Measurements from ENCODE around the gene PROSER2.
"Not testable (repeated sequence)": the region's sequence is repeated elsewhere in the genome, so short reads cannot be mapped to it uniquely, and the experiment has no call there.

PROSER2 gene

DNA sequence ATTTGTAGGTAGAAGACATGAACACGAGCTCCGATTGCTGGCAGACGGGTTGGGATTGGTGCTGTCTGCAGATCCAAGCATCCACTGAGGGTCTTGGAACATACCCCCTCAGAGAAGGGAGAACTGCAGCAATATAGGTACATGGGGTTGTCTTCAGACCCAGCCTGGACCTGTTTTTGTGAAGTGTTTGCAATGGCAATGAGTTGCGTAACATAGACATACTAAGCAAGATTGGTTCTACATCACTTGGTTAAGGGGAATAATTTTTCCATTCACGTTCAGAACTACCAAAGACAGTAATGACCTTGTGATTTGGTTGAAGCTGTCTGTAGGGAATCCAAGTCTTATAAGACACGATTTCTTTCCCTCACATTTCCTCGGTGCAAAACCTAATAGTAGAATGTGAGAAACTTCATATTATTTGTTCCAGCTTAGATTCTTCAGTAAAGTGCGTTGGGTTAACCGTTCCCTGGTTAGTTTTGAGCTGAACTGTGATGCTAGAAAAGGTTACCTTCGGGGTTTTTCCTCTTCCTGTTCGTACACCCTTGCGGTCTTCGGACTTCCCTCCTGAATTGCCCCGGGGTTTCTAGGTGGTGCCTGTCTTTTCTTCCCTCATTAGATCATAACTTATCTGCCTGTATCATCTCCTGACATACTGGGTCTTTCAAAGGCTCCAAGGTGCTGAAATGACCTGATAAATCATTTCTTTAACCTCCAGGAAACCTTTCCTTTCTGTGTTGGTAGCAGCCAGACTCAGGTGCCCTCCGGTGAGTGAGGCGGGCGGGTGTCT is 14.4 kb downstream of the PROSER2 start:
- DNase-seq: no peak

DNA sequence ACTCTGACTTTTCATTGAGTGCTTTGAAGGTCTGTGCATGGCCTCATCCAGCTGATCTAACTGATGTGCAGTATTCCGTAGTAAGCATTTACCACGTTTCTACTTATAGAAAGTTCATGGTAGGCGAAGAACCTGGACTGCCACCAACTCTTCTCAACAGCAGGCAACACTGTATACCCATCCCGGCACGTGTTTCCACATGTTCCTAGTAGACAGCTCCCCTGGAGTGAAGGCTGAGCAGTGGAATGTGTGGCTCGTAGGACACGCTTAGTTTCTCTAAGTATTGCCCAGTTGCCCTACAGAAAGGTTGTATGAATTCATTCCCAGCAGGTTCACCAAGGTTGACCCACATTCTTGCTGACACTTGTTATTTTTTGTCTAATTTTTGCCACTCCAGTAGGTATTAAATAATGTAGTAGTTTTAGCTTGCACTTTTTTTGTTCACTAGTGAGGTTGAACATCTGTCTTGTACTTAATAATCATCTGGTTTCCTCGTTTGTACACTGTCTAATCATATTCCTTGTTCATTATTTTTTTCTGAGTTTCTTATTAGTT is 15.2 kb downstream of the PROSER2 start:
- no peak for DNase-seq

DNA sequence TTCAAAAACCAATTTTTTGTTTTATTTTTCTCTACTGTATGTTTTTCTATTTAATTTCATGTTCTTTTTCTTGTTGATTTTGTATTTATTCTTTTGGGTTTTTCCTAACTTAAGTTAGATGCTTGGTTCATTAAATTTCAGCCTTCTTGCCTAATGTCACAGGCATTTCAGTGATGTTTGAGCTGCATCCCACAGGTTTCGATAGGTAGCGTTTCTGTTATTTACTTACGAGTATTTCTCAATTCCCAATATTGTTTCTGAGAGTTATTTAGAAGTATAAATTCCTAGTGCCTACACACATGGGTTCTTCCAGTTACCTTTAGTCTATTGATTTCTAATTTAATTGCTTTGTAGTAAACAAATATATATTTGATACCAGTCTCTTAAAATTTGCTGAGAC is 18.2 kb downstream of the PROSER2 start:
- DNase-seq: no peak

DNA sequence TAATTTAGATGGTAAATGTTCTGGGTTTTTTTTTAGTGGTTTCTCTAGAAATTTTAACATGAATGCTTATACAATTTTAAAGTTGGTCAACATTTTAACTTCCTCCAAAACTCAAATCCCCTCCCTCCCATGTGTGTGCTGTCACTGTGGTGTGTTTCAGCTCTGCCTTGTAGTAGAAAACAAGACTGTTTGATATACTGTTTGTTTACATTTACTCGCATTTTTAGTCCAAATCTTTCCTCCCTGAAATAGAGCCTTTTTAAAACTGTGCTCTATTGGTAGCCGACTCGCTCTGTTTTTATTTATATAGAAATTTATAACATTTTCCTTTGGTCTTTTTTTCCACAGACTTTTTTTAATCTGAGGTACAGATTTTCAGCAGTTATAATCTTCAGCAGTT is 19.3 kb downstream of the PROSER2 start:
- DNase-seq: no peak

DNA sequence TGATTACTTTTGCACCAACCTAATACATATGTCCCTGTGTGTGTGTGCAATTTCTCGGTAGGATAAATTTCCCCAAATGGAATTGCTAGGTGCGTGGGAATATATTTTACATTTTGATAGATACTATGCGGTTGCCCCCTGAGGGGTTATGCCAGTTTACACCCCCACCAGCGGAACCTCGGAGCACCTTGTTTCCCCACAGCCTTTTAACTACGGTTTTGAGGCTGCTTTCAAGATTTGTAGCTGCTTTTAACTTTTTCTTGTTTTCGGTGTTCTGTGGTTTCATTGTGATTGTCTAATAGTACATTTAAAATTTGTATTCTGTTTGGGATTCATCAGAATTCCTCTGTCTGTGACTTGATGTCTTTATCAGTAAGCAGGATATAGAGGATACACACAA is 22.0 kb downstream of the PROSER2 start:
- no peak for DNase-seq

GRCh38 chr10:11846542-11846941 is 23.4 kb downstream of the PROSER2 start:
- no peak for DNase-seq

GRCh38 chr10:11849277-11849676 is 26.1 kb downstream of the PROSER2 start:
- DNase-seq: no peak

DNA sequence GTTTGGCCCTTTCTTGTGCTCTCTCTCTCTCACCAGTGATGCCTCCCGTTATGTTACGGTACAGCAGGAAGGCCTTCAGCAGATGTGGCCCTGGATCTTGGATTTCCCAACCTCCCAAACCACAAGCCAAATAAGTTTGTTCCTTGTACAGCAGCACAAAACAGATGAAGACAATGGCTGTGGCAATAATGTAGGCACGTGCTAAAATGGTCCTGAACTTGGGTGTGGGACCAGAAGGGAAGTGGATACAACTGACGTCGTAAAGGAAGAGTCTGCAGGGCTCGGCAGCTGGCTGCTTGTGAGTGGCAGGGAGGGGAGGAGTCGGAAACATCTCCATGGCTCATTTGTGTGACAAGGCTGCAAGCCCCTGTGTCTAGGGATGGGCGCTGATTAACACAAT is 26.8 kb downstream of the PROSER2 start:
- DNase-seq: no peak

- DNase-seq: no peak
Observed at GRCh38 chr10:11851910-11852309, 28.8 kb downstream of the PROSER2 start.

DNA sequence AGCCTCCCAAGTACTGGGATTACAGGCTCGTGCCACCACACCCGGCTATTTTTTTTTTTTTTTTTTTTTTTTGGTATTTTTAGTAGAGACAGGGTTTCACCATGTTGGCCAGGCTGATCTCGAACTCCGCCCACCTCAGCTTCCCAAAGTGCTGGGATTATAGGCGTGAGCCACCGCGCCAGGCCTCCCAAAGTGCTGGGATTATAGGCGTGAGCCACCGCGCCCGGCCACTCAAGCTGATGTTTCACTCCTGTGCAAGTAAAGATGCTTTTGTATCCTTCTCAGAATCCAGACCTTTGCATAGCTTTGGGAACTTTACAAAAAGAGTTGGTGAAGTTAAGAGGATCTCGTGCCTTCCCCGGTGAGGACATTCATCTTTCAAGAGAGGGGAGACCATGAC is 29.5 kb downstream of the PROSER2 start:
- DNase-seq: not testable (repeated sequence)

DNA sequence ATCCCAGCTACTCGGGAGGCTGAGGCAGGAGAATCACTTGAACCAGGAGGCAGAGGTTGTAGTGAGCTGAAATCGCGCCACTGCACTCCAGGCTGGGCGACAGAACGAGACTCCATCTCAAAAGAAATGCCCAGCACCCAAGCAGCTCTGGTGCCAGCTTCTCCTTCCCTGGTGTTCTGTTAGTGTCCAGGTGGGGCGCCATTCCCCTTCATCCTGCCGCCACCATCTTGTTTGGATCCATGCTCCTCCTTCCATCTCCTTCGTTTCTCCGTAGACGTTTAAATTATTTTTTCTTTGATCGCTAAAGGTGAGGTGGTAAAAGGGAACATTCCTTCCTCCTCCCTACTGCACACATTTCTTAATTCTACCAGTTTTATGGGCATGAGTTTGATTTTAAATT is 30.3 kb downstream of the PROSER2 start:
- DNase-seq: no peak

DNA sequence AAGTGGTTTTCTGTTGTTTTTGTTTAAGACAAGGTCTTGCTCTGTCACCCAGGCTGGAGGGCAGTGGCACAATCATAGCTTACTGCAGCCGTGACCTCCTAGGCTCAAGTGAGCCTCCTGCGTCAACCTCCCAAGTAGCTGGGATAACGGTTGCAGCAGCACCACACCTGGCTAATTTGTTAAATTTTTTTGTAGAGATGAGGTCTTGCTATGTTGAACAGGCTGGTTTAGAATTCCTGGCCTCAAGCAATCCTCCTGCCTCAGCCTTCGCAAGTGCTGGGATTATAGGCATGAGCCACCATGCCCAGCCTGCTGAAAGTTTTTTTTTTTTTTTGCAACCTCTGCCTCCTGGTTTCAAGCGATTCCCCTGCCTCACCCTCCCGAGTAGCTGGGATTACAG is 31.1 kb downstream of the PROSER2 start:
- DNase-seq: no peak

DNA sequence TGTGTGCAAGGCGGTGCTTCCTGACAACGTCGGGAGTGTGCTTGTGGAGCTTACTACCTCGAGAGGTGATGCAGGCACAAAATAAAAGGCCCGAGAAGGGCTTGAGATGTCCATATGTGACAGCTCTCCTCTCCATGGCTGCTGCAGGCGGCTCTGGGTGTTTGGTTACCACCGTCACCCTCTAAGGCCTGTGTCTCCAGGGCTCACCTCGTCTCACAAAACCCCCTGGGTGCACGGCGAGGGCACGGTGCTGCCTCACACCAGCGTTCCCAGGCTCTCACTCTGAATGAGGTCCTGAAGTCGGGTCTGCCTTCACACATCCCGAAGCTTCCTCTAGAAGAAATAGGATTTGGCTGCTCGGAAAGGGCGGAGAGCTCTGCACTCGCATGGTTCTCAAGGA is 32.9 kb downstream of the PROSER2 start:
- DNase-seq: no peak

- no peak for DNase-seq
Observed at GRCh38 chr10:11856678-11857077, 33.5 kb downstream of the PROSER2 start.

GRCh38 chr10:11858093-11858492 is 34.9 kb downstream of the PROSER2 start:
- DNase-seq: no peak

DNA sequence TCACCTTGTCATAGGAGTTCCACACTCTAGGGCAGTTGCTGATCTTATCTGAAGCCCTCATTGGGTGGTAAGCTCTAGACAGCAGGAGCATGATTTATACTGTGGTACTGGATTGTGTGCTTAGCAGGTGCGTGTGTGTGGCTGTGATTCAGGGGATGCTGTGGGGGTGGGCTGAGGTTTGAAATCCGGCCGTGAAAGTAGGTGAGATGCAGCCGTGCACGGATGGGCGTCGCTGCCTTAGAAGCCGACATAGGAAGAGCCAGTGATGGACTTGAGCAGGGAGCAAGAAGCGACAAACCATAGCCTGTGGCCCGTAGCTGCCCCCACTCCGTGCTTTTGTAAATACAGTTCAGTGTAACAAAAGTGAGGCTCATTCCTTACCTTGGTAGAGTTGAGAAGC is 38.2 kb downstream of the PROSER2 start:
- DNase-seq: no peak

- DNase-seq: no peak
Observed at GRCh38 chr10:11861811-11862428, 38.8 kb downstream of the PROSER2 start.

GRCh38 chr10:11863353-11864109 is 40.4 kb downstream of the PROSER2 start:
- no peak for DNase-seq

GRCh38 chr10:11864727-11865126 is 41.6 kb downstream of the PROSER2 start:
- DNase-seq: no peak

- no peak for DNase-seq
Observed at GRCh38 chr10:11865561-11865960, 42.4 kb downstream of the PROSER2 start.

DNA sequence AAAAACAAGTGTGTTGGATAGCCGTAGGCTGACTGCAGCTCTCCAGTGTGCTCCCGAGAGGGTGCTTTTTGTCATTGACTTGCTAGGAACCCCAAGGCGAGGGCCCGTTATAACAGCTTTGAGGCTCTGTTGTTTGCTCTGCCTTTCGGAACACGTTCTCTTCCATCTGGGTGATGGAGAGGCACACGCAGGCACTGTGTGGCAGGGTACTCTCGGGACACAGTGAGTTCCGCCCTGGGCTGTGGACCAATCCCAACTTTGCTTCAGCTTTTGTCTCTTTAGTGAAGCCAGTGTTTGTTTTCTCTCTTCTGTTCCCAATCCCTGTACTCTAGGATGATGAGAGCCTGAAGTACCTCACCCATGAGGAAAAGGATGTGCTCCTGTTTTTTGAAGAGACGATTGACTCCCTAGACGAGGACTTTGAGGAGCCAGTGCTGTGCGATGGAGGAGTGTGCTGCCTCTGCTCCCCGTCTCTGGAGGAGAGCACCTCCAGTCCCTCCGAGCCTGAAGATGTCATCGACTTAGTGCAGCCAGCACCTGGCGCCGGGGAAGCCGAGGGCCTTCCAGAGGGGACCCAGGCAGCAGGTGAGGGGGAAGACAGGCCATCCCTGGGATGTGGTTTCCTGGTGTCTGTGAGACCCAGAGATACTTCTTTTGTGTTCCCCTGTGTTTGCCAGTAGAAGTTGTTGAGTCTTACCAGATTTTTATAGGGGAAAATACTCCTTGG is 43.2 kb downstream of the PROSER2 start:
- no peak for DNase-seq

DNA sequence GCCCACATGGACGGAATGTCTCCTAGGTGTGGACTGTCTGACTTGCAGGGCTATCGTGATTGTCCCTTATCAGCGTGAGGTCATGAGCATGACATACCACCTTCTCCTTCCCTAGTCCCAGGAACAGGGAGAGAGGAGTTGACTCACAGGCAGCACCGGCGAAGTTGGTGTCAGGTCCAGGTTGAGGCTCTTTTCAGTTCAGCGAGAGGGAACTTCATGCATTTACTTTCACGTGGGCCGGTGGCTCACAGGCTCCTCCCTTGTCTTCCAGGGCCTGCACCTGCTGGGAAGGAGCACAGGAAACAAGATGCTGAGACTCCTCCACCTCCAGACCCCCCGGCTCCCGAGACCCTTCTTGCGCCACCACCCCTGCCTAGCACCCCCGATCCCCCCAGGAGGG is 46.1 kb downstream of the PROSER2 start:
- DNase-seq: no peak
